Measurements from ENCODE around the gene KCNK13.

The KCNK13 gene

GRCh38 chr14:90137807-90138206 lies 76.0 kb downstream of the KCNK13 start:
- TF ChIP-seq GATA3 (IDR thresholded peaks at IDR 0.05; ENCODE audit: low read depth, low read length) (no peak), GATA2 (IDR thresholded peaks at IDR 0.05; ENCODE audit: low read depth, low read length) (no peak)

- TF ChIP-seq GATA2 (IDR thresholded peaks at IDR 0.05; ENCODE audit: low read depth, low read length): no peak
- no peak for TF ChIP-seq GATA3 (IDR thresholded peaks at IDR 0.05; ENCODE audit: low read depth, low read length)
Observed at GRCh38 chr14:90139199-90139598, 77.4 kb downstream of the KCNK13 start.

- TF ChIP-seq GATA3 (IDR thresholded peaks at IDR 0.05; ENCODE audit: low read depth, low read length) (no peak), GATA2 (IDR thresholded peaks at IDR 0.05; ENCODE audit: low read depth, low read length) (no peak)
Observed at GRCh38 chr14:90140298-90140955, 78.6 kb downstream of the KCNK13 start.

- TF ChIP-seq GATA3 (IDR thresholded peaks at IDR 0.05; ENCODE audit: low read depth, low read length) (no peak), GATA2 (IDR thresholded peaks at IDR 0.05; ENCODE audit: low read depth, low read length) (no peak)
Observed at GRCh38 chr14:90140956-90141316, 79.1 kb downstream of the KCNK13 start.

GRCh38 chr14:90153429-90153828 lies 91.6 kb downstream of the KCNK13 start:
- TF ChIP-seq GATA2 (IDR thresholded peaks at IDR 0.05; ENCODE audit: low read depth, low read length): no peak
- TF ChIP-seq GATA3 (IDR thresholded peaks at IDR 0.05; ENCODE audit: low read depth, low read length): no peak

GRCh38 chr14:90154110-90154509 lies 92.3 kb downstream of the KCNK13 start:
- TF ChIP-seq GATA3 (IDR thresholded peaks at IDR 0.05; ENCODE audit: low read depth, low read length) (no peak), GATA2 (IDR thresholded peaks at IDR 0.05; ENCODE audit: low read depth, low read length) (no peak)

GRCh38 chr14:90159146-90159545 lies 97.4 kb downstream of the KCNK13 start:
- TF ChIP-seq GATA2 (IDR thresholded peaks at IDR 0.05; ENCODE audit: low read depth, low read length) (peak; percentile 71), GATA3 (IDR thresholded peaks at IDR 0.05; ENCODE audit: low read depth, low read length) (no peak)

GRCh38 chr14:90159688-90160087 lies 97.9 kb downstream of the KCNK13 start:
- TF ChIP-seq GATA3 (IDR thresholded peaks at IDR 0.05; ENCODE audit: low read depth, low read length) (peak; percentile 91), GATA2 (IDR thresholded peaks at IDR 0.05; ENCODE audit: low read depth, low read length) (peak; percentile 94)

GRCh38 chr14:90161129-90161528 lies 99.3 kb downstream of the KCNK13 start:
- TF ChIP-seq GATA2 (IDR thresholded peaks at IDR 0.05; ENCODE audit: low read depth, low read length): peak; percentile 65
- TF ChIP-seq GATA3 (IDR thresholded peaks at IDR 0.05; ENCODE audit: low read depth, low read length): peak; percentile 83

- TF ChIP-seq GATA3 (IDR thresholded peaks at IDR 0.05; ENCODE audit: low read depth, low read length): no peak
- TF ChIP-seq GATA2 (IDR thresholded peaks at IDR 0.05; ENCODE audit: low read depth, low read length): no peak
Observed at GRCh38 chr14:90168425-90169105, 106.8 kb downstream of the KCNK13 start.

GRCh38 chr14:90175631-90176030 lies 113.8 kb downstream of the KCNK13 start:
- TF ChIP-seq GATA2 (IDR thresholded peaks at IDR 0.05; ENCODE audit: low read depth, low read length): no peak
- no peak for TF ChIP-seq GATA3 (IDR thresholded peaks at IDR 0.05; ENCODE audit: low read depth, low read length)

GRCh38 chr14:90177539-90178189 lies 115.9 kb downstream of the KCNK13 start:
- no peak for TF ChIP-seq GATA2 (IDR thresholded peaks at IDR 0.05; ENCODE audit: low read depth, low read length)
- no peak for TF ChIP-seq GATA3 (IDR thresholded peaks at IDR 0.05; ENCODE audit: low read depth, low read length)

- no peak for TF ChIP-seq GATA2 (IDR thresholded peaks at IDR 0.05; ENCODE audit: low read depth, low read length)
- no peak for TF ChIP-seq GATA3 (IDR thresholded peaks at IDR 0.05; ENCODE audit: low read depth, low read length)
Observed at GRCh38 chr14:90179357-90179756, 117.6 kb downstream of the KCNK13 start.

GRCh38 chr14:90179809-90180779 lies 118.3 kb downstream of the KCNK13 start:
- TF ChIP-seq GATA2 (IDR thresholded peaks at IDR 0.05; ENCODE audit: low read depth, low read length): peak; percentile 69; the same call in 1 of the 2 replicates
- TF ChIP-seq GATA3 (IDR thresholded peaks at IDR 0.05; ENCODE audit: low read depth, low read length): peak; percentile 69; the same call in 1 of the 2 replicates
